B cell (primary cell): Measurements from ENCODE around the gene MRTFB. TPM values are rescaled to one million over a fixed set of nuclear protein-coding genes. Genes with fewer than 3 reads are reported as not detected.

Experiments used
- ATAC-seq: fragments of 200-7000 bp; cut with Tn5 transposase; one replicate; pipeline ENCODE4 v1.10.0; 2021; ENCODE audit warnings: low read depth, mild to moderate bottlenecking, moderate number of reproducible peaks, moderate library complexity
- CTCF ChIA-PET: fragments of 350-600 bp; sonication (Branson Sonifier 250); formaldehyde crosslinking; loops from one replicate; lab custom pipeline; 2021; ENCODE audit warnings: antibody characterized with exemption, inconsistent platforms; lab: Charles Lee
- POLR2A ChIA-PET: fragments of 350-600 bp; sonication (Branson Sonifier 250); formaldehyde crosslinking; loops from one replicate; lab custom pipeline; 2021; ENCODE audit warnings: antibody characterized with exemption; lab: Charles Lee
- DNase-seq: peaks from one replicate; pipeline ENCODE4 v3.0.0; 2013
- H2AFZ ChIP-seq: 2 replicates; pipeline ENCODE4 v1.6.1; 2012; ENCODE audit warnings: mild to moderate bottlenecking, low read depth, low read length; ENCODE audit not compliant: insufficient read depth, poor library complexity, severe bottlenecking
- H3K27ac ChIP-seq, 2 donors: 1 replicate in 1 of 2; 2 replicates in 1 of 2; pipeline ENCODE4 v1.5.1; 2012 to 2013; ENCODE audit warnings: low read length in 2 of 2, mild to moderate bottlenecking in 2 of 2, moderate library complexity in 1 of 2
- H3K27me3 ChIP-seq, 4 experiments: fragments of 200-600 bp in 1 of 4; sonication (generic) in 1 of 4; replicated peaks in 1 of 4; 1 replicate in 2 of 4; 2 replicates in 2 of 4; pipeline versions ENCODE4 v1.6.1 to v1.7.0; 2013 to 2016; ENCODE audit warnings: low read length in 3 of 4, mild to moderate bottlenecking in 2 of 4, mixed read lengths in 1 of 4, moderate library complexity in 1 of 4; ENCODE audit not compliant: insufficient read depth in 4 of 4, control insufficient read depth in 3 of 4; ENCODE audit errors: control extremely low read depth in 1 of 4
- H3K36me3 ChIP-seq, 2 experiments: replicated peaks in 1 of 2; 1 replicate in 1 of 2; 2 replicates in 1 of 2; pipeline versions ENCODE4 v1.6.1 to v1.7.1; 2013; ENCODE audit warnings: low read length in 1 of 2; ENCODE audit not compliant: insufficient read depth in 2 of 2, control insufficient read depth in 1 of 2; ENCODE audit errors: control extremely low read depth in 1 of 2, extremely low read depth in 1 of 2
- H3K4me1 ChIP-seq, 2 donors: fragments of 200-600 bp in 1 of 2; sonication (generic) in 1 of 2; 1 replicate in 1 of 2; 2 replicates in 1 of 2; pipeline versions ENCODE4 v1.5.1 to v1.6.1; 2013 to 2017; ENCODE audit warnings: low read length in 2 of 2; ENCODE audit not compliant: control insufficient read depth in 2 of 2, insufficient read depth in 2 of 2
- H3K4me2 ChIP-seq: replicated peaks from 2 replicates; pipeline ENCODE3; 2012; ENCODE audit warnings: mild to moderate bottlenecking, low read depth, low read length; ENCODE audit not compliant: poor library complexity, severe bottlenecking
- H3K4me3 ChIP-seq, 5 experiments: fragments of 200-600 bp in 1 of 5; sonication (generic) in 1 of 5; 1 replicate in 3 of 5; 2 replicates in 2 of 5; pipeline versions ENCODE4 v1.5.1 to v1.7.0; 2011 to 2016; ENCODE audit warnings: low read length in 4 of 5, mild to moderate bottlenecking in 4 of 5, low read depth in 2 of 5, control low read depth in 1 of 5, moderate library complexity in 1 of 5; ENCODE audit not compliant: insufficient read depth in 1 of 5; ENCODE audit errors: control extremely low read depth in 1 of 5, extremely low read depth in 1 of 5
- H3K79me2 ChIP-seq: fragments of 200-600 bp; sonication (generic); one replicate; pipeline ENCODE4 v1.6.0; 2016; ENCODE audit warnings: low read length; ENCODE audit not compliant: control insufficient read depth, insufficient read depth
- H3K9ac ChIP-seq: fragments of 200-600 bp; sonication (generic); 2 replicates; pipeline ENCODE4 v1.6.1; 2017; ENCODE audit warnings: mild to moderate bottlenecking, low read length, moderate library complexity
- H3K9me3 ChIP-seq, 3 donors: one replicate each; pipeline versions ENCODE4 v1.6.1 to v1.7.1; 2013; ENCODE audit warnings: low read length in 2 of 3; ENCODE audit not compliant: control insufficient read depth in 2 of 3, insufficient read depth in 1 of 3; ENCODE audit errors: control extremely low read depth in 1 of 3
- H4K20me1 ChIP-seq: 2 replicates; pipeline ENCODE4 v1.6.0; 2012; ENCODE audit warnings: mild to moderate bottlenecking, low read length; ENCODE audit not compliant: insufficient read depth, control insufficient read depth, poor library complexity, severe bottlenecking
- H3K27ac Mint-ChIP-seq: one replicate; pipeline ENCODE4 v1.8.0; 2021; ENCODE audit warnings: mixed read lengths
- H3K27me3 Mint-ChIP-seq: one replicate; pipeline ENCODE4 v1.8.0; 2021; ENCODE audit warnings: mixed read lengths
- H3K4me1 Mint-ChIP-seq: one replicate; pipeline ENCODE4 v1.8.0; 2021; ENCODE audit warnings: mixed read lengths
- H3K4me3 Mint-ChIP-seq: one replicate; pipeline ENCODE4 v1.8.0; 2021; ENCODE audit warnings: mixed read lengths
- H3K9me3 Mint-ChIP-seq: one replicate; pipeline ENCODE4 v1.8.0; 2022; ENCODE audit warnings: mixed read lengths; ENCODE audit not compliant: insufficient read depth
- CTCF ChIP-seq: fragments of 200-600 bp; IDR thresholded peaks from one replicate; pipeline ENCODE4 v1.8.0; 2022; ENCODE audit warnings: antibody characterized with exemption, mild to moderate bottlenecking
- EZH2 ChIP-seq: IDR thresholded peaks from 2 replicates; pipeline ENCODE4 v1.6.1; 2012; ENCODE audit warnings: borderline replicate concordance, low read depth, mild to moderate bottlenecking, moderate library complexity, low read length; ENCODE audit not compliant: insufficient read depth, poor library complexity, severe bottlenecking
- WGBS: methylation state at CpG from one replicate; pipeline ENCODE4 v1.1.5; 2013; ENCODE audit warnings: missing lambda C conversion rate; ENCODE audit not compliant: insufficient coverage; 5-methylcytosine and 5-hydroxymethylcytosine counted together
- intact Hi-C: fragments of 100-400 bp; cut with micrococcal nuclease; formaldehyde crosslinking; loops from one replicate; pipeline ENCODE4 v1.10.0; 2022
- polyA plus RNA-seq: library from polyadenylated mRNA; depleted of rRNA; stranded (reverse); fragments of >200 nt; gene quantifications from 2 replicates; pipeline ENCODE4 v1.2.3, GENCODE V29; 2012
- total RNA-seq, 2 donors: library from RNA; stranded (reverse); fragments of 120-200 nt in 1 of 2; gene quantifications; 1 replicate in 1 of 2; 2 replicates in 1 of 2; pipeline versions ENCODE4 v1.2.3 to v1.2.4, GENCODE V29; 2013 to 2022

MRTFB gene
- total and polyA plus RNA-seq, 2 donors (not counting 1 experiment from before 2014, with no cell fraction given): 6.6 to 39.5 TPM

- Histone ChIP-seq H3K4me2 (no peak overlapping the region), H3K27ac (no peak overlapping the region), H3K9me3 (no peaks in the 10 kb centered on the region), H3K79me2 (peaks cover 54% of the 10 kb centered on the region), H3K4me3 (no peak overlapping the region), H3K27me3 (no peaks in the 10 kb centered on the region), H3K9ac (no peak overlapping the region), H4K20me1 (no peaks in the 10 kb centered on the region), H3K36me3 (no peaks in the 10 kb centered on the region), H3K4me1 (peaks cover 0 to 5% of the 10 kb centered on the region in 2 donors), H2AFZ (no peak overlapping the region)
- no peak for DNase-seq
- no peak for TF ChIP-seq CTCF
- no peak for TF ChIP-seq EZH2
- H3K27me3 Mint-ChIP-seq: no peaks in the 10 kb centered on the region
- no peak for ATAC-seq
- ChIA-PET POLR2A (no interaction called here), CTCF (no interaction called here)
- no peak overlapping the region for H3K4me3 Mint-ChIP-seq
- H3K27ac Mint-ChIP-seq: no peak overlapping the region
- intact Hi-C loops: no loop called here
- peaks cover 17% of the 10 kb centered on the region for H3K4me1 Mint-ChIP-seq
- WGBS: 80% methylated on average over 1 of the region's 3 CpGs
- H3K9me3 Mint-ChIP-seq: no peaks in the 10 kb centered on the region
Measured at GRCh38 chr16:14105760-14106375, 34.7 kb downstream of the MRTFB start.

- peaks cover 11% of the 10 kb centered on the region for H3K4me1 Mint-ChIP-seq
- intact Hi-C loops: no loop called here
- peaks cover 49% of the 10 kb centered on the region for H3K79me2 ChIP-seq
- ChIA-PET POLR2A (no interaction called here), CTCF (no interaction called here)
- H3K4me3 Mint-ChIP-seq: no peak overlapping the region
- no peak overlapping the region for H3K27ac Mint-ChIP-seq
- WGBS: 100% methylated on average over 1 of the region's 3 CpGs
- H4K20me1 ChIP-seq: no peaks in the 10 kb centered on the region
- no peak for TF ChIP-seq CTCF
- TF ChIP-seq EZH2: no peak
- H3K4me2 ChIP-seq: no peak overlapping the region
- no peaks in the 10 kb centered on the region for H3K9me3 Mint-ChIP-seq
- H3K9ac ChIP-seq: no peak overlapping the region
- H3K27me3 Mint-ChIP-seq: no peaks in the 10 kb centered on the region
- H2AFZ ChIP-seq: no peak overlapping the region
- no peak for DNase-seq
- no peak overlapping the region for H3K4me3 ChIP-seq
- no peaks in the 10 kb centered on the region for H3K9me3 ChIP-seq
- H3K36me3 ChIP-seq: no peaks in the 10 kb centered on the region
- no peaks in the 10 kb centered on the region for H3K27me3 ChIP-seq
- H3K27ac ChIP-seq: no peak overlapping the region
- peaks cover 0 to 1% of the 10 kb centered on the region in 2 donors for H3K4me1 ChIP-seq
- ATAC-seq: no peak
Measured at GRCh38 chr16:14106457-14106856, 35.3 kb downstream of the MRTFB start.
